Type B pancreatic cell (in vitro differentiated cells): ENCODE results near the gene STPG2. TPM values are rescaled to one million over a fixed set of nuclear protein-coding genes. Genes with fewer than 3 reads are reported as not detected.
A peak's percentile ranks its signal among the peaks of the same experiment; 100 is the strongest.

Source experiments
- DNase-seq: peaks from one replicate; pipeline ENCODE4 v3.0.0; 2021; ENCODE audit warnings: mixed read lengths; ENCODE audit not compliant: unreplicated experiment; ENCODE audit errors: extremely low spot score
- H3K27ac Mint-ChIP-seq: 2 replicates; pipeline ENCODE4 v1.8.0; 2021; ENCODE audit warnings: mild to moderate bottlenecking, mixed read lengths
- H3K27me3 Mint-ChIP-seq: 2 replicates; pipeline ENCODE4 v1.8.0; 2021; ENCODE audit warnings: mixed read lengths
- H3K36me3 Mint-ChIP-seq: 2 replicates; pipeline ENCODE4 v1.8.0; 2021; ENCODE audit warnings: mixed read lengths
- H3K4me1 Mint-ChIP-seq: one replicate; pipeline ENCODE4 v1.8.0; 2021; ENCODE audit warnings: mixed read lengths; ENCODE audit not compliant: unreplicated experiment
- H3K4me3 Mint-ChIP-seq: 2 replicates; pipeline ENCODE4 v1.8.0; 2021; ENCODE audit warnings: mild to moderate bottlenecking, mixed read lengths
- H3K9me3 Mint-ChIP-seq: 2 replicates; pipeline ENCODE4 v1.8.0; 2021; ENCODE audit warnings: mixed read lengths
- CTCF ChIP-seq: fragments of 200-600 bp; sonication (generic); conservative IDR thresholded peaks from 2 replicates; pipeline ENCODE4 v1.5.0; 2021; ENCODE audit warnings: antibody characterized with exemption, mild to moderate bottlenecking
- long read RNA-seq: library from polyadenylated mRNA; unstranded; transcript quantifications from one replicate; pipeline ENCODE4 v2.0.0, GENCODE V29; 2020
- total RNA-seq: library from RNA; stranded (reverse); gene quantifications from 2 replicates; pipeline ENCODE4 v1.2.1, GENCODE V29; 2021; ENCODE audit warnings: low replicate concordance

The STPG2 gene
- 0.29 and 0.52 TPM in 2 replicates for total RNA-seq
- long read RNA-seq, partial matches to known transcripts: 0 of 1 reads
- long read RNA-seq, other reads (novel, unspliced or antisense): 1 of 1 reads

- Mint-ChIP-seq H3K4me1 (peaks cover 15% of the 10 kb centered on the region), H3K27ac (peak within 1 kb of the TSS; percentile 98), H3K27me3 (no peaks in the 10 kb centered on the region), H3K9me3 (no peaks in the 10 kb centered on the region), H3K36me3 (no peaks in the 10 kb centered on the region), H3K4me3 (peak within 1 kb of the TSS; percentile 94)
- peak; percentile 89 for DNase-seq
- TF ChIP-seq CTCF: peak; percentile 58
Observed at GRCh38 chr4:98143001-98143899, at the start of gene STPG2. Gene STPG2, minus strand, starts transcription at chr4:98143476.

- no peaks in the 10 kb centered on the region for H3K4me1 Mint-ChIP-seq
- H3K4me3 Mint-ChIP-seq: no peak overlapping the region
- H3K36me3 Mint-ChIP-seq: no peaks in the 10 kb centered on the region
- H3K27me3 Mint-ChIP-seq: no peaks in the 10 kb centered on the region
- H3K27ac Mint-ChIP-seq: no peak overlapping the region
- TF ChIP-seq CTCF: no peak
- H3K9me3 Mint-ChIP-seq: no peaks in the 10 kb centered on the region
- DNase-seq: no peak
Observed at GRCh38 chr4:98185279-98185678, 42.0 kb upstream of the STPG2 start.

GRCh38 chr4:98181809-98182208 is 38.5 kb upstream of the STPG2 start:
- no peak for DNase-seq
- no peaks in the 10 kb centered on the region for H3K36me3 Mint-ChIP-seq
- no peaks in the 10 kb centered on the region for H3K27me3 Mint-ChIP-seq
- no peaks in the 10 kb centered on the region for H3K4me1 Mint-ChIP-seq
- H3K4me3 Mint-ChIP-seq: no peak overlapping the region
- TF ChIP-seq CTCF: no peak
- no peak overlapping the region for H3K27ac Mint-ChIP-seq
- H3K9me3 Mint-ChIP-seq: no peaks in the 10 kb centered on the region

- H3K36me3 Mint-ChIP-seq: no peaks in the 10 kb centered on the region
- H3K4me3 Mint-ChIP-seq: no peak overlapping the region
- no peaks in the 10 kb centered on the region for H3K9me3 Mint-ChIP-seq
- no peak for TF ChIP-seq CTCF
- H3K27ac Mint-ChIP-seq: no peak overlapping the region
- H3K4me1 Mint-ChIP-seq: no peaks in the 10 kb centered on the region
- no peak for DNase-seq
- no peaks in the 10 kb centered on the region for H3K27me3 Mint-ChIP-seq
Observed at GRCh38 chr4:98179951-98180350, 36.7 kb upstream of the STPG2 start.

DNA sequence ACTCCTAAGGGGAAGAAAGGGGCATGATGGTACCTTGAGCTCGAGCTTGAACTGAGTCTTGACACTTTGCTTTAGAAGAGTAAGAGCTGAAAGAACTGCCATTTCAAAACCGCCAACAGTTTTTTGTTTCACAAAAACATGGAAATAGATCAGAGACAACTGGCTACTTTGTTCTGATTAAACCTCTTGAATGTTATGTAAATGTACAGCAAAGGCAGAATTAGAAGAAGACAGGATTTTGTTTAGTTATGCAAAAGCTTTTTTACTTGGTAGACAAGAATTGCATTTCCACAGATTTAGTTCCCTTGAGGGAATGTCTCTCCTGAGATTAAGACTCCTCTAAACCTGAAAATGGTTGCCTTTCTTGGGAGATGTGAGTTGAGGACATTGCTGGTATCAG is 33.3 kb upstream of the STPG2 start:
- DNase-seq: no peak
- H3K4me3 Mint-ChIP-seq: no peak overlapping the region
- H3K9me3 Mint-ChIP-seq: no peaks in the 10 kb centered on the region
- H3K27ac Mint-ChIP-seq: no peak overlapping the region
- no peaks in the 10 kb centered on the region for H3K4me1 Mint-ChIP-seq
- TF ChIP-seq CTCF: no peak
- H3K36me3 Mint-ChIP-seq: no peaks in the 10 kb centered on the region
- no peaks in the 10 kb centered on the region for H3K27me3 Mint-ChIP-seq
